Brain microvascular endothelial cell (primary cell): Measurements from ENCODE around the gene PRDM16.
A peak's percentile ranks its signal among the peaks of the same experiment; 100 is the strongest.

ENCODE experiments used
- DNase-seq: peaks from one replicate; pipeline ENCODE4 v3.0.0-alpha.2; 2020
- H3K27ac ChIP-seq: fragments of 250-450 bp; sonication (Bioruptor Pico); 2 replicates; pipeline ENCODE4 v1.5.1; 2020; ENCODE audit warnings: mild to moderate bottlenecking, moderate library complexity
- H3K27me3 ChIP-seq: fragments of 250-450 bp; sonication (Bioruptor Pico); replicated peaks from 2 replicates; pipeline ENCODE4 v1.5.1; 2020; ENCODE audit warnings: mild to moderate bottlenecking
- H3K36me3 ChIP-seq: fragments of 250-450 bp; sonication (Bioruptor Pico); replicated peaks from 2 replicates; pipeline ENCODE4 v1.5.1; 2020; ENCODE audit warnings: mild to moderate bottlenecking
- H3K4me3 ChIP-seq: 2 replicates; pipeline ENCODE4 v1.5.1; 2011; ENCODE audit warnings: low read depth, mild to moderate bottlenecking, control low read depth, low read length, moderate library complexity
- CTCF ChIP-seq: IDR thresholded peaks from 2 replicates; pipeline ENCODE4 v1.5.1; 2011; ENCODE audit warnings: low read depth, mild to moderate bottlenecking, moderate library complexity, low read length, control low read depth, inconsistent platforms; ENCODE audit errors: missing control alignments
- in situ Hi-C: cut with HindIII; loops from 2 replicates; pipeline ENCODE4 v1.10.0; 2017; ENCODE audit warnings: low sequenced_read_pairs, low pct_ligation_motif_present

The PRDM16 gene

GRCh38 chr1:3166206-3166918 is 97.4 kb downstream of the PRDM16 start:
- no peaks in the 10 kb centered on the region for H3K27me3 ChIP-seq
- H3K36me3 ChIP-seq, result no peaks in the 10 kb centered on the region
- H3K4me3 ChIP-seq, result no peak overlapping the region
- H3K27ac ChIP-seq, result no peak overlapping the region
- in situ Hi-C loops, result no loop called here
- no peak for TF ChIP-seq CTCF
- DNase-seq, result no peak

- Histone ChIP-seq H3K36me3 (no peaks in the 10 kb centered on the region), H3K4me3 (no peak overlapping the region), H3K27ac (no peak overlapping the region), H3K27me3 (no peaks in the 10 kb centered on the region)
- TF ChIP-seq CTCF, result no peak
- DNase-seq, result no peak
- in situ Hi-C loops, result no loop called here
Observed at GRCh38 chr1:3167255-3167654, 98.3 kb downstream of the PRDM16 start.

GRCh38 chr1:3168678-3169077 is 99.7 kb downstream of the PRDM16 start:
- DNase-seq, result no peak
- Histone ChIP-seq H3K4me3 (no peak overlapping the region), H3K27ac (no peak overlapping the region), H3K36me3 (no peaks in the 10 kb centered on the region), H3K27me3 (no peaks in the 10 kb centered on the region)
- in situ Hi-C loops, result no loop called here
- no peak for TF ChIP-seq CTCF

GRCh38 chr1:3169665-3170356 is 100.8 kb downstream of the PRDM16 start:
- TF ChIP-seq CTCF, result no peak
- no peaks in the 10 kb centered on the region for H3K27me3 ChIP-seq
- in situ Hi-C loops, result no loop called here
- DNase-seq, result no peak
- H3K27ac ChIP-seq, result no peak overlapping the region
- no peak overlapping the region for H3K4me3 ChIP-seq
- no peaks in the 10 kb centered on the region for H3K36me3 ChIP-seq

- no peak for TF ChIP-seq CTCF
- Histone ChIP-seq H3K27me3 (no peaks in the 10 kb centered on the region), H3K27ac (no peak overlapping the region), H3K36me3 (no peaks in the 10 kb centered on the region), H3K4me3 (peak overlapping the region; percentile 31)
- in situ Hi-C loops, result no loop called here
- DNase-seq, result peak; percentile 31
Observed at GRCh38 chr1:3170561-3171453, 101.8 kb downstream of the PRDM16 start.
